ENCODE measurements around the gene DSG1.

The DSG1 gene

DNA sequence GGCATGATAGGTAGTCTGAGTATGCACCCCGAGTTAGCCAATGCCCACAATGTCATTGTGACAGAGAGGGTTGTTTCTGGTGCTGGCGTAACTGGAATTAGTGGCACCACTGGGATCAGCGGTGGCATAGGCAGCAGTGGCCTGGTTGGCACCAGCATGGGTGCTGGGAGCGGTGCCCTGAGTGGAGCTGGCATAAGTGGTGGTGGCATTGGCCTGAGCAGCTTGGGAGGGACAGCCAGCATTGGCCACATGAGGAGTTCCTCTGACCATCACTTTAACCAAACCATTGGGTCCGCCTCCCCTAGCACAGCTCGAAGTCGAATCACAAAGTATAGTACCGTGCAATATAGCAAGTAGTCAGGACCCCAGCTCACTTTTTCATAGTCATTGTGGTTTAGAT lies 37.0 kb downstream of the DSG1 start:
- no peak for FAIRE-seq

DNA sequence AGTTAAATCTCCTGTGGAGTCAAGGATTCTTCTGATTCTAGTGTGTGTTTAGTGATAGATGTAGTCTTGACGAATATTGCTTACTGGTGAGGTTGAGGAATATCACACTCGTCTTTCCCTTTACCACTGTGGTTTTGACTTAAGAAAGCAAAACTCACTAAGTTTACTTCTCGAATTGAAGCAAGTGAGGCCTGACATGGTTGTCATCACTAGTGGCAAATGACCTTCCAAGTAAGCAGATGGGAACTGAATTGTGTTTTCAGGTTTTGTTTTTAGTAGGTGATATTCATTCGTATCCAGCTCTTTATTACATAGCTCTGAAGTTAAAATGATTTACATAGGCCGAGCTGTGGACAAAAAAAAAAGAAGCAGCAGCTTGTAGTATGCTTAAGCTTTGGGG lies 38.1 kb downstream of the DSG1 start:
- no peak for FAIRE-seq

DNA sequence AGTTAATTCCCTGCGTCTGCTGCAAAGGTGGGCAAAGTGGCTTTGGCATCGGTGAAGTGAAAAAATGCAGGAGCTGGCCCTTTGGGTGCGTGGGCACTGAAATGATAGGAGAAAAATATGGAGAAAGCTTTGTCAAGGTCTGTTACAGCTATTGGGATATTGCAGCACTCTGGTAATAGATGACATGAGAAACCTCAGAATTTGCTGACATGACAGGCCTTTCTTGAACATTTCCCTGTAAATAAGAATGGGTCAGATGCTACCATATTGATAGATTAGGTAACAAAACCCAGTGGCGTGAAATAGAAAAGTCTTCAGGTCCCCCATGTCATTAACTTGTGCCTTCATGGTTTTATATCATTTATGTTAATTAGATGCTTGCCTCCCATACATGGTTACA lies 46.2 kb downstream of the DSG1 start:
- FAIRE-seq = no peak

DNA sequence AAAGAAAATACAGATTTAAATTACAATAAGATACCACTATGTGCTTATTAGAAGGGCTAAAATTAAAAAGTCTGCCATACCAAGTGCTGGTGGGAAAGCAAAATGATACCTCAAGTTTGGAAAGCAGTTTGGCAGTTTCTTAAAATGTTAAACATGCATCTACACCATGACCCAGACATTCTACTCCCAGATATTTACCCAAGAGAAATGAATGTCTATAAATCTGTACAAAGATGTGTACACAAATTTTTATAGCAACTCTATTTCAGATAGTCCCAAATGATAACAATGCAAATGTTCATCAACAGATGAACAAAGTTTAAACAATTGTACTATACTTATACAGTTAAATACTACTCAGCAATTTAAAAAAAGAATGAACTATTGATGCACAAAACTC lies 51.5 kb downstream of the DSG1 start:
- FAIRE-seq = no peak

DNA sequence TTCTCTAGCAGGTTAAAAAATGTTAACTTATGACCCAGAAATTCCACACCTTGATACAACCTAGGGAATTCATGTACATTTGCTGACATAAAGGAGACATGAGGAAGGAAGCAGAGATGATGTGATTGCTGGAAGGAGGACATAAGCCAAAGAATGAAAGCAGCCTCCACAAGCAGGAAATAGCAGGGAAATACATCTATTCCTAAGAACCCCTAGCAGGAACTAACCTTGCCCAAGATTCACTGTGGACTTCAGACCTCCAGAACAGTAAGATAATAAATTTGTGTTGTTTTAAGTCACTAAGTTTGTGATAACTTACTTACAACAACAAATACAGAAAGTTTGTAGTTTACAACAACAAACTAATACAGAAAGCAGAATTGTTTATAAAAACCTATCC lies 54.0 kb downstream of the DSG1 start:
- no peak for FAIRE-seq

DNA sequence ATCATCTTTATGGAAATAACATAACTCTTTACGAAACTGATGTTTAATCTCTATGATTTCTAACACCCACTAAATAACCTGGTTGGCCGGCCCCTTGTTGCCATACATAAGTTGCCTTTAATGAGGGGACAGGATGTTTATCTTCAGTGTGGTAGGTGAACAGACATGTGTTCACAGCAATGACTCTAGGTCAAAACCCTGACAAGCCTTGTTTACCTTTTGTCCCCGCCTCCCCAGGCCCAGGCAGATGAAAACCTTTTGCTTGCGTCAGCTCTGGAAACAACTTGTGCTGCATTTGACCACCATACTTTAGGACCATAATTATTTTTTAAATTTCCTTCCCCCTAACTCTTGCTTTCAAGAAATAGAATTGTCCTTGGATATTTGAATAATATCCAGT lies 55.7 kb downstream of the DSG1 start:
- no peak for FAIRE-seq

DNA sequence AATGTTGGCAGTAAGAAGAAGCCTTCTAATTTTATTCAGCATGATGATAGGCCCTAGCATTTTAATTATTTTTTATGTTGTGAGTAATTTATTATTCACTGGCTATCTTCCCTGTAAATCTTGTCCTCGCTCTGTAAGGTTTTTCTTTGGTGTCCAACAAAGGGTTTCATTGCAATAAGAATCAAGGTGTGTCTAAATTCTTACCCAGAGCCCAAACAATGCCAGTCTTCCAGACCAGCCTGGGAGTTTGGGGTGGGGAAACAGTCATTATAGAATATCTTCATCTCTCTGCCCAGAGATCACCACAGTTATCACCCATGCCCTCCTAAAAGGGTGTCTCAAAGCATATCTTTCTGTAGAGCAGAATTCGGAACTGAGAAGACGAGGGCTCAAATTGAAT lies 58.5 kb downstream of the DSG1 start, which contains the start of gene DSG4:
Gene DSG4 (plus strand): TSS at position 301 of the 400 bp plus-strand sequence. CDS start 135 bp downstream, outside the sequence.
- FAIRE-seq = no peak

DNA sequence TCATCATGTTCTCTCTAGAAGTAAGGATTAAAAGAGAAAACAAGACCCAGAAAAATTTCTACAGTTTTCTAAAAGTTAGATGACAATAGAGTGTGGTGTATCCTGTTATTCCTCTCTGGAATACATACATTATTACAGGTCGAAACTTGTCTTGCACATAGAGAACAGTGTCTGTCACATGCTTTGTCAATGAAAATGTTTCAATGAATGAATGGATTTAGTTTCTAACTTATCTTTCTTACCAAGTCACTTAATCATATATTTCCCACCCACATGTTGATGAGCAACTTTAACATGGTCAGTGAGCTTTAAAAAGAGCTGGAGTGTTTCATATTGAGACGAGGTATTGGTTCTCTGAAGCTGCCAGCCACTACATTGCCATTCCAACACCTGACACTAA lies 63.0 kb downstream of the DSG1 start:
- FAIRE-seq = no peak

DNA sequence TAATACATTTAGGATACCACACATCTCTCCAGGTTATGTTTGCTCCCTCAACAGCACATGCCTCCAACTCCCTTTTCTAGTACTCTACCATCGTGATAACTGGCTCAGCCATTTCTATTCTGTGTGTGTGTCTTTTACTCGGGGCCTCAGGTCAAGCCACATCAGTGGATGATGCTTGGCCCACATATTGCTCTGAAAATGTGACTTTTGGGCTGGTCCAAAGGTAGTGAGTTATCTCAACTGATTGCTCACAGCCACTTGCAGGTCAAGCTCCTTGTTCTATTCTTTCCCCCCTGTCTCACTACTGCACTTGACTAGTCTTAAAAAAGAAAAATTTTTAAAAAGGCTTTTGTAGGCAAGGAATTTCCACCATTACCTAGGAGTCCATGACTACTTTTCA lies 64.1 kb downstream of the DSG1 start:
- FAIRE-seq = no peak

DNA sequence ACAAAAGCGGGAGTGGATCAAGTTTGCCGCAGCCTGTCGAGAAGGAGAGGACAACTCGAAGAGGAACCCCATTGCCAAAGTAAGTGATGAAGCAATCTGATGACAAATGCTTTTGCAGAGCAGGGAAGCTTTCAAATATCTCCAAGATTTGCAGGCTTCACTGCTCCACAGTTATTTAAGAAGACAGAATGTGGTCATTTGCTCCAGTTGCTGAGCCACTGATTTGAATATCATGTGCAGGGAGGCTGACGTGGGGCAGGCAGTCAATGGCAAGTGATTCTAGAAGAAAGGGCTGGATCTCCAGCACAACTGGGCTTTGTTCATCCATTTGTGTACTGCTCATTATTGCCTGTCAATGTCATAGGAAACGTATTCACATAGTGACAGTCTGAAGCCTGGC lies 68.8 kb downstream of the DSG1 start:
- no peak for FAIRE-seq

DNA sequence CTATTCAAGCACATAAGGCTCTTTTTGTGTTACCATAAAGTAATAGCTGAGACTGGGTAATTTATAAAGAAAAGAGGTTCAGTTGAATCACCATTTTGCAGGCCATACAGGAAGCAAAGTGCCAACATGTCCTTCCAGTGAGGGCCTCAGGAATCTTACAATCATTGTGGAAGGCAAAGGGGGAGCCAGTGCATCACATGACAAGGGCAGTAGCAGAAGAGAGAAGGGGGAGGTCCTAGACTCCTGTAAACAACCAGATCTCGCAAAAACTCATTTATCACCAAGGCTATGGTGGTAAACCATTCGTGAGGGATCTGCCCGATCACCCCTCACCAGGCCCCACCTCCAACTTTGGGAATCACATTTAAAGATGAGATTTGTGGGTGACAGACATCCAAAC lies 75.3 kb downstream of the DSG1 start:
- no peak for FAIRE-seq

DNA sequence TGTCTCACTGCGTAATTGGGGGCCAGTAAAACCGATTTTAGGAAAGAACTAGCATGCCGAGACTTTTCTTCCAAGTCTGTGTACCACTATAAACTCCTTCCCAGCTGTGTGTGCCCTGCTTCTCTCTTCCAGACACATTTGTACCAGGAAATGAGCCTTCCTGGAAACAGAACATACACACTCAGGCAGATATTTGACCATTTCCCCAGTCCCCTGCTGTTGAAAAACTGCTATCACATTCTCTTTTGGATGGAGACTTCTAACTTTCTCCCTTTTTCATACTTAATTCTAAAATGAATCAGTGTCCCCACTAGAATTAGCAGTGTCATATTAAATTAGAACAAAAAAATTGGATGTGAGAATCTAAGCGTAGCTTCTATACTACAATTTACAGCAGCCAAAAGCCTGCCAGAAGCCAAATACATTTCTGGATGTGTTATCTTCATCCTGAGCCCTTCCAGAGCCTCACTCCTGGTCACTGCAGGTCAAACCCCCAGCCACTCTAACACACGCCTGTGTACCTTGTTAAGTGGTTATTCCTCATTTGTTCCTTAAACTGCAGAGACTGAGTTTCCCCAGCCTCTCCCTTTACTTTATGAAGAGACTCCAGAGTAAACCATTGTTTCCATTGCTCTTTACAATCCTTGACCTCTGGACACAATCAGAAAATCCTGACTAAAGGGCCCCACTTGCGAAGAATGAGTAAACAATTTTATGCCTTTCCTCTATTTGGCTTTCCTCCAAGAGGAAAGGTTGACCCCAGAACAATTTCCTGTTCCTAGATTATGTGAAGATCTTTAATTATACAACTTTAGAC lies 79.0 kb downstream of the DSG1 start:
- FAIRE-seq = no peak

DNA sequence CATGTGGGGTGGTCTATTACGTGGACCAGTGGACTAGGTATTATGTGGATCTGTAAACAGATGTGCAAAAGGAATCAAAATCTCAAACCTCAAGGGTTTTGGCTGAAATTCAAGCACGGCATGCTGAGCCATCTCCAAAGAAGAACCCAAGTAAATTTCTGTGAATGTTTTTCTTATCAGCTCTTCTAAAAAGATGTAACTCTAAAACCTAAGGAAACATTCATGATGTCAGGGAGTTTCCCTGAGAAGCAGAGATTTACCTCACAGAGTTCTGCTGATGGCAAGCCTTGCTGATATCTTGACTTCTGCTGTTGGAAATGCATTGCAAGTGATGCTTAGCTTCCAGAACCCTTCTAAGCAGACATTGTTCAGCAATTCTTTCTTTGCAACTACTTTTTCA lies 80.2 kb downstream of the DSG1 start:
- FAIRE-seq = no peak

DNA sequence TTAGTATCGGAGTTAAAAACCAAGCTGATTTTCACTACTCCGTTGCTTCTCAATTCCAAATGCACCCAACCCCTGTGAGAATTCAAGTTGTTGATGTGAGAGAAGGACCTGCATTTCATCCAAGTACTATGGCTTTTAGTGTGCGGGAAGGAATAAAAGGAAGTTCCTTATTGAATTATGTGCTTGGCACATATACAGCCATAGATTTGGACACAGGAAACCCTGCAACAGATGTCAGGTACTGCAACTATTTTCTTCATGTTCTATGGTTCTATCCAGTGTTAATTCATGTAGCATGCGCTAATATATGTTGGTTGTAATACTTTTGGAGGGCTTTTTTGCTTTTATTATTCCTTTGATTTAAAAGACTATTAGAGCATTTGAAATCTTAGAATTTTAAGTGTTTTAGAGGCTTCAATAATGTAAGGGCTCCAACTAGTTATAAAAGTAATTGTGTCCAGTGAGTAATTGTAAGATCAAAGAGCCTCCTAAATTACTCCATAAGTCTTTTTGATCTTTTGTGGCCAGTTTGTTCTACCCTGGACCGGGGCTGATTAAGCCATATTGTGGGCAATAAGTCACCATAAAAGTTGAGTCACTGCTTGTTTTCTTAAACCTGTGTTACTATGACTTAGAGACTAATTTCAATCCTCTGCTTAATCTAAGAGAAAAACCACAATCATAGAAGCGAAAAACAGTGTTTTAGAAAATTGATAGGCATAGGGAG lies 81.5 kb downstream of the DSG1 start:
- no peak for FAIRE-seq

DNA sequence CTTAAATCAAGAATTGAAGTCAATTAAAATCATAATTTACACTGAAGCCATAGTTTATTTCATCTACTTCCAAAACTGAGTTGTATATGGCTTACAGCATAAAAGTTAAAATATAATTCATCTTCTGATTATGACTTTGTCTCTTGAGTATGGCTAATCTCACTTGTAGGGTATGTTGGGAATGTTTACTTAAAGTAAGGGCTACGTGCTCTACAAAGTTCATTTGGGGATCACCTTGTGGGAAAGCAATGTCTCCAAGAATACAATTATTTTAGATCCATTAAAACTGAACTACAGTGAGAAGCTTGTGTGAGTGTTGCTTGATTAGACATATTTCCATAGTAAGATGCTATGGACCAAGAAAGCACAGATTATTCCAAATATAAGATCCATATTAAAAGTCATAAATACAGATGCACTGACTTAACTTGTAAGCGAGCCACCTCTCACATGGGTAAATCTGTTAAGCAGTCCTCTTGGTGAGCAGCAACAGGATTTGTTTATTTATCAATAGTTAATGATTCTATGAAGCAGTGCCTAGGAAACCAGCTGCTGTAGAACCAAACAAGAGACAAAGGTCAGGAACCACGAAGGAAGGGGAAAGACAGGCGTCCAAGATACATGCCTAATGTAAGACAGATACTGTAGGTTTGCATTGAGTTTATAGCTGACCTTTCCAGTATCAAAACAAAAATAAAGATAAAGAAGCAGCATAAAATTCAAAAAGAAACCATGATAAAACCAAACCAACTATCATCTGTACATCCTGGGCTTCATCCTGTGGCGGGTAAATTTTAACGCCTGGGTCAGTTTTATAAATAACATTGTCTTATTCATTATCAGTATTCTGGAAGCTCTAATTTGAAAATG lies 83.4 kb downstream of the DSG1 start:
- no peak for FAIRE-seq

DNA sequence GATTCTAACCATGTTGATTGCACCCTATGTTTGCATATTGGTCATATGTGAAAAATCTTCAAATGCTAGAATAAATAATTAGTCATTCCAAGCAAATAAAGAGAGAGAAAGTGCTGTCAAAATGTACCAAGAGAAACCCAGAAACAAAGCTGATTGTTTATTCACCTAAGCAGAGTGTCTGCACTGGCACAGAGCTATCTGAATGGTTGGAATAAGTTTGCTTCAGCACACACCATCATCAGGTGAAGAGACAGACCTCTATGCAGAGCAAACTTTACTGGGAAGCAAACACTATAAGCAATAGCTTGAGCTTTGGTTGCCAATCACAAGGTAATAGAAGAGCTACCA lies 84.0 kb downstream of the DSG1 start:
- no peak for FAIRE-seq

DNA sequence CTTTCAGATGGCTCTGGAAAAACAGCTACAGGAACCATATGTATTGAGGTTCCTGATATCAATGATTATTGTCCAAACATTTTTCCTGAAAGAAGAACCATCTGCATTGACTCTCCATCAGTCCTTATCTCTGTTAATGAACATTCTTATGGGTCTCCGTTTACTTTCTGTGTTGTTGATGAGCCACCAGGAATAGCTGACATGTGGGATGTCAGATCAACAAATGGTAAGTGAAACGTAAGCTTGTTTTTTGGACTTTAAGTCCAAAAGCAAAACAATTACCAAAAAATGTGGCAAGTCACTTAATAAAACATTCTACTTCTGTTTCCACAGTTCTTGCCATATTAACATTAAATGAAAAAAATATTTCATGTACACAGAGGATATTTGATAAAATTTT lies 85.4 kb downstream of the DSG1 start:
- FAIRE-seq = no peak
